DMS114 treated with DMSO at 0.1 percent for 48 hours (cell line): ENCODE data around the gene ADAMTS13.
A peak's percentile ranks its signal among the peaks of the same experiment; 100 is the strongest.

Experiments
- DNase-seq: peaks from one replicate; lab custom pipeline; 2025; ENCODE audit not compliant: unreplicated experiment; lab: John Stamatoyannopoulos, UW

ADAMTS13 gene

DNA sequence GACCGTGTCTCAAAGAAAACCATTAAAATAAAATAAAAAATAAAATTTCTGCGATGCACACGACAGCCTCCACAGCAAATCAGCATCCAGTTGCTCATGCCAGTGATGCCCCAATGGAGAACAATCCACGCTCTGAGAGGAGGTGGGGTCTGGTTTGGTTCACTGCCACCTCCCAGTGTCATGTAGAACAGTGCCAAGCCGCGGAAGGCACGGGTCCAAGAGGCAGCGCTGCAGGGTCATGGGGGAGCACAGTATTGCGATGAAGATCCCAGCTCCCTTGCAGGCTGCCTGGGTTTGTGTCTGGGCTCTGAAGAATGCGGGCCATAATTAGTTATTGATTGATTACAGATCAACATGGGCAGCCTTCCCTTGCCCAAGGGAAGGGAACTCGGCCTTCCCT is 31.5 kb downstream of the ADAMTS13 start:
- DNase-seq: no peak

DNA sequence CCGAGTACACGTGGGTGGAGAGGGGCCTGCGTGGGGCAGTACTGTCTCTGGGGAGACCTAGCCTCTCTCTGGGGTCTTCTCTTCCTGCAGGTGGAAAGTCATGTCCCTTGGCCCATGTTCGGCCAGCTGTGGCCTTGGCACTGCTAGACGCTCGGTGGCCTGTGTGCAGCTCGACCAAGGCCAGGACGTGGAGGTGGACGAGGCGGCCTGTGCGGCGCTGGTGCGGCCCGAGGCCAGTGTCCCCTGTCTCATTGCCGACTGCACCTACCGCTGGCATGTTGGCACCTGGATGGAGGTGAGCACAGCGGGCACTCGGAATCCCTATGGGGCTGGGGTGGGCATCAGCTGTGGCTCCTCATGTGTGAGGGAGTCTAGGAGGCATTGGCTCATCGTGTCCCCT is 32.2 kb downstream of the ADAMTS13 start:
- DNase-seq: no peak

DNA sequence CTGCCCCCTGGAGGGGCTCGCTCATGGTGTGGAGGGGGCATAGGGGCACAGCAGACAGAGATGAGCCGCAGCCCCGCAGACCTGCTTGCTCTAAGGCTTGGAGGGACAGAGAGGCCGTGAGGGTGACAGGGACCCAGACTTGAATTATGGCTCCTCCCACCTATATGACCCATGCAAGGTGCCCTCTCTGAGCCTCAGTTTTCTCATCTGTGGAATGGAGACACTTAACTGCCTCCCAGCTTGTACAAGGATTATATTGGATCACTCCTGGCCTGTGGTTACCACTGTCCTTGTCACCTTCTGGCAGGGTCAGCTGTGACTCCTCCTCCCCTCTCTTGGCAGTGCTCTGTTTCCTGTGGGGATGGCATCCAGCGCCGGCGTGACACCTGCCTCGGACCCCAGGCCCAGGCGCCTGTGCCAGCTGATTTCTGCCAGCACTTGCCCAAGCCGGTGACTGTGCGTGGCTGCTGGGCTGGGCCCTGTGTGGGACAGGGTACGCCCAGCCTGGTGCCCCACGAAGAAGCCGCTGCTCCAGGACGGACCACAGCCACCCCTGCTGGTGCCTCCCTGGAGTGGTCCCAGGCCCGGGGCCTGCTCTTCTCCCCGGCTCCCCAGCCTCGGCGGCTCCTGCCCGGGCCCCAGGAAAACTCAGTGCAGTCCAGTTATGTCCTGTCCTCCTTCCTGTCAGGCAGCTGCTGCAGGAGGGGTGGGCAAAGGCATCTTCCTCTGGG is 32.9 kb downstream of the ADAMTS13 start:
- DNase-seq: no peak

DNA sequence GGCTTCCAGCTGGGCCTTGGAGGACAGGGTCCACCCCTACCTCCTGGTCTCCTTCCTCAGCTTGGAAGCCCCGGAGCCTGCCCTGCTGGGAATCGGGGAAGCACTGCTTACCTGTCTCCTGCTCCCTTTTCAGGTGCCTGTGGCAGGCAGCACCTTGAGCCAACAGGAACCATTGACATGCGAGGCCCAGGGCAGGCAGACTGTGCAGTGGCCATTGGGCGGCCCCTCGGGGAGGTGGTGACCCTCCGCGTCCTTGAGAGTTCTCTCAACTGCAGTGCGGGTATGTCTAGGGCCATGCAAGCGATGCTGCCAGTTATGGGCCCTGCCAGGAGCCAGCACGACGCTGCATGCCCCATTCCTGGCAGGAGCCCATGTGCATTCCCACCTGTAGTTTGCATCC is 33.8 kb downstream of the ADAMTS13 start:
- no peak for DNase-seq

DNA sequence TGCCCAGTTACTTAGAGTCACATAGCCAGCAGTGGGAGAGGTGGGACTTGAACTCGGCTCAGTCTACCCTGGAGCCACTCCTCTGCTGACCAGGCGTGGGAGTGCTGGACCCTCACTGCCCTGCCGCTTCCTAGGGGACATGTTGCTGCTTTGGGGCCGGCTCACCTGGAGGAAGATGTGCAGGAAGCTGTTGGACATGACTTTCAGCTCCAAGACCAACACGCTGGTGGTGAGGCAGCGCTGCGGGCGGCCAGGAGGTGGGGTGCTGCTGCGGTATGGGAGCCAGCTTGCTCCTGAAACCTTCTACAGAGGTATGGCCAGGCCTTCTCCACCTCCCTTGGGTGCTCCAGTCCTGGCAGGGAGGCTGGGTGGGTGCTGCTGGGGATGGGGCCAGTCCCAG is 34.2 kb downstream of the ADAMTS13 start:
- no peak for DNase-seq

DNA sequence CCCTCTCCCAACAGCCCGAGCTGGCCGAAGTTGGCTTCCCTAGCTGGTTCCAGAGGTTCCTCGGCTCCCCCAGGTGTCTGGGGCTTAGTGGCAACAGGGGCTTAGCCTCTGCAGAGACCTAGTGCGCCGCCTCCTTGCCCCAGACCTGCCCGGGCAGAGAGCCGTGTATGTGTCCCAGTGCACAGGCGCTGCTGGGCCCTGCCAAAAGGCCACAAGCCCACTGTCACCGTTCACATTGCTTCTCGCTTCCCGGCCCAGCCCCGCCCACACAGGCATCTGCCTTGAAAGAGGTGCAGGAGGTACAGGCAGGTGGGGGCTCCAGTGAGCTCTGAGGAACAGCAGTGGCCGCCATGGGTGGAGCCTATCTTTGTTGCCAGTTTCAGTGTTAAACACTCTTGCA is 35.1 kb downstream of the ADAMTS13 start:
- DNase-seq: no peak

DNA sequence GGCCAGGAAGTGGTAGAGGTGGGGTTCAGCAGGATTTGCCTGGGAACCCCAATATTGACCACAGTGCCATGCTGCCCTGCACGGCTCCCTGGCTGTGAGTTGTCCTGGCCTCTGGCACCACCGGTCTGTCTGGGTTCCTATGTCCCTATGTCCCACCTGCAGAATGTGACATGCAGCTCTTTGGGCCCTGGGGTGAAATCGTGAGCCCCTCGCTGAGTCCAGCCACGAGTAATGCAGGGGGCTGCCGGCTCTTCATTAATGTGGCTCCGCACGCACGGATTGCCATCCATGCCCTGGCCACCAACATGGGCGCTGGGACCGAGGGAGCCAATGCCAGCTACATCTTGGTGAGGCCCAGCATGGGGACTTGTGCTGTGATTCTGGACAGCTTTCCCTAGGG is 35.6 kb downstream of the ADAMTS13 start:
- no peak for DNase-seq

DNA sequence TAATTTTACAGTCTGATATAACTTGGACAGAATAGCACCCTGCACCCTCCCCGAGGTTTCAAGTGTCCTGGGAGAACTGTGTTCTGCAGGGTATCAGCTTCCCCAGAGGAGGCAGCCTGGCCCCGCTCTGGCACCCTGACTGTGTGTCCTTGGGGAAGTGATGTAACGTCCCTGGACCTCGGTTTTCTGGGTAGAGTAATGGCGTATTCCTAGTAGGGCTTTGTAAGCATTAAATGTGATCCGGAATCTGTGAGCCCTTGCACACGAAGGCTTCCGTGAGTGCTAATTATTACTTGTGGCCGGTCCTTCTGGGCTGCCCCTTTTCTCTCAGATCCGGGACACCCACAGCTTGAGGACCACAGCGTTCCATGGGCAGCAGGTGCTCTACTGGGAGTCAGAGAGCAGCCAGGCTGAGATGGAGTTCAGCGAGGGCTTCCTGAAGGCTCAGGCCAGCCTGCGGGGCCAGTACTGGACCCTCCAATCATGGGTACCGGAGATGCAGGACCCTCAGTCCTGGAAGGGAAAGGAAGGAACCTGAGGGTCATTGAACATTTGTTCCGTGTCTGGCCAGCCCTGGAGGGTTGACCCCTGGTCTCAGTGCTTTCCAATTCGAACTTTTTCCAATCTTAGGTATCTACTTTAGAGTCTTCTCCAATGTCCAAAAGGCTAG is 36.6 kb downstream of the ADAMTS13 start:
- DNase-seq: no peak

DNA sequence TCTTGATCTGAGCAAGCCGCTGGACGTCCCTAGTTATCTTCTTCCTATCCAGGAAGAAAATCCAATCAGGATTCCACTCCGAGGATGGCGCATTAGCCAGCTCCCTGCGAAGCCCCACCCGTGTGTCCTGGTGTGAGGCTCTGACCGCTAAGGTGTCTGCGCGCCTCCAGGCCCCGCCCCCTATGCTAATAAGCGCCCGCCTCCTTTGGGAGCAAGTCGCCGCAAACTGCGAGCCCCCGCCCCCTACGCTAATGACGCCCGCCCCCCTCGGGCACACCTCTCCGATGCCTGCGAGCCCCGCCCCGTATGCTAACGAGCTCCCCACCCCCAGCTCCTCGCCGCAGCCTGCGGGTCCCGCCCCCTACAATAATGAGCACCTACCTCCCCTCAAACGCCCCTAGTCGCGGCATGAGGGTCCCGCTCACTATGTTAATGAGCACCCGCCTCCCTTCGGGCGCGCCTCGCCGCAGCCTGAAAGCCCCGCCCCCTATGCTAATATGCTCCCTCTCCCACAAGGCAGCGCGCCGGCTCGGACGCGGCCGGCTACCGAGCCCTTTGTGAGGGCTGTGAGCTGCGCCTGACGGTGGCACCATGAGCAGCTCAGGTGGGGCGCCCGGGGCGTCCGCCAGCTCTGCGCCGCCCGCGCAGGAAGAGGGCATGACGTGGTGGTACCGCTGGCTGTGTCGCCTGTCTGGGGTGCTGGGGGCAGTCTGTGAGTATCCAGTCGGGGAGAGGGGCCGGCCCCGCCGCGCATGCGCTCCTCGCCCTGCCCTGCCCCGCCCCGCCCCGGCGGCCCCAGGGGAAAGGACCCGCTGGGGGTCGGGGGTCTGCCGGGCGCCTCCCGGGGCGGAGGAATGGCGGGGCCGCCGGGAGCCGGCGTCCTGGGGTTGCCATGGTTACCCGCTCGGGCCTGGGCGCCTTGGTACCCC is 37.6 kb downstream of the ADAMTS13 start, which contains the start of gene CACFD1:
Gene CACFD1, plus strand, starts transcription at position 503 of the 929 bp plus-strand sequence. Its CDS starts 89 bp downstream, at position 592.
- peak; percentile 76 for DNase-seq

DNA sequence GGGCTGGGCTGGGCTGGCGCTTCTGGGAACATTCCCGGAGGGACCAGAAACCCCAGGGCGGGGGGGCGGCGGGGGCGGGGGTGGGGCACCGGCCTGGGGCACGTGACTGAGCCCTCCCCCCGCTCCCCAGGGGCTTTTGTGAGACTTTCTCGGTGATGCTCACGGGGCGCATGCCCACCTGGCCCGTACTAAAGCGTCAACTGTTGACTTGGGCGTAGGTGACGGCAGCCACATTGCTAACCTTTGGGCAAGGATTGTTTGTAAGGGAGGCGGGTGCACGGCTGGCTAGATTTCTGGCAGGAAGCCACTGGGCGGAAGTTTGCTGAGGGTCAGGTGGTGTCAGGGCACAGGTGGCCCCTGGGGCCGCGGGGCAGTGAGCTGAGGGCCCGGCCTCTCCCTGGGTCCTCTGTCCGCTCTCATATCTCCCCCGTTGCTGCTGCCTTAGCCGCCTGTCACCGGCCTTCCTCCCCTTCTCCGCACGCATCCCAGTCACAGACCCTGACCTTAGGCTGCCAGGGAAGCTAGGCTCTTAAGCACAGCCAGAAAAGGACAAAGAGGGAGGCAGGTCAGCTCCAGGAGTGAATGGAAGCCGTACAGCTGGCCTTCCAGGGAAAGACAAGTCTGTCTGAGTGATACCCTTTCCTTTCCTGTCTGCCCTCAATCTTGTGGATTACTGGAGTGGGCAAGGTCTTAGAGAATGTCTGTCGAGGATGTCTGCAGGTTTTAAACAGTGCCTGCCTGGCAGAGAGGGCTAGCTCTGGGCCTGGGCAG is 38.4 kb downstream of the ADAMTS13 start:
- DNase-seq: no peak

DNA sequence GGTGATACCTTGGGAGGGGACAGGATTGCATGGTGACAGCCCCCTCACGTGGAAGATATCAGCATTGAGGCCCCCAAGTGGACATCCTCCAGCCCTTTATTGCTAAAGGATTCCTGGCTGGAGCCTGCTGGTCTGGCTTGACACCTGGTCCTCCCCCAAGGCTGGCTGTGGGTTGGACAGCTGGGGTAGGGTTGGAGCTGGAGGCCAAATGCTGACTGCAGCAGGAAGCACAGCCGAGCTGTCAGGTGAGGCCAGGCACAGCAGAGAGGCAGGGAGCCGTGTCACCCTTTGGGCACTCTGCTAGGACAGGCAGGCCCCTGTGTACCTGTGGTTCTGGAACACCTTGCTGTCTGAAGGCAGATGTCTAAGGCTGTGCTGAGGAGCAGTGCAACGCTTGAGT is 39.8 kb downstream of the ADAMTS13 start:
- DNase-seq: no peak

DNA sequence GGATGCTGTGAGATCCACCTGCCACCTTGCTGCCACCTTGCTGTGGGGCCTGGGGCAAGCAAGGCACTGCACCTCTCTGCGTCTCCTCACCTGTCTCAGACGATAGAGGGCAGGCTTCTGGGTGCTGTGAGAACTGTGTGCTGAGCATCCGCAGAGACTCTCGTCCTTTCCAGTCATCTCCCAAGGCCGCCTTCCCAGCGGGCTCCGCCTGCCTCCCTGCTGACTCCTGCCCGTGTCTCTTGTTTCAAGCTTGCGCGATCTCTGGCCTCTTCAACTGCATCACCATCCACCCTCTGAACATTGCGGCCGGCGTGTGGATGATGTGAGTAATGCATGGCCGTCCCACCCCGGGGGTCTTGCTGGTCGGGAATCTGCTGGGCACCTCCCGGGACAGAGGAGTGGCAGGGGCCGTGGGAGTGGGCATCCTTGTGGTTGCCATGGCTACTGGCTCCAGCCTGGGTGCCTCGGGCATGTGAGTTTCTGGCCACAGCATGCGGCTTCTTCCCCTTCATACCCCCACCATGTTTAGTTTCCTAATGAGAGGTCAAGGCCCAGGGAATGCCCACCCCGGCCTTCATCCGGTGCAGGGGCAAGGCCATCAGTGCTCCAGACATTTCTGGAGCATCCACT is 41.2 kb downstream of the ADAMTS13 start:
- no peak for DNase-seq

DNA sequence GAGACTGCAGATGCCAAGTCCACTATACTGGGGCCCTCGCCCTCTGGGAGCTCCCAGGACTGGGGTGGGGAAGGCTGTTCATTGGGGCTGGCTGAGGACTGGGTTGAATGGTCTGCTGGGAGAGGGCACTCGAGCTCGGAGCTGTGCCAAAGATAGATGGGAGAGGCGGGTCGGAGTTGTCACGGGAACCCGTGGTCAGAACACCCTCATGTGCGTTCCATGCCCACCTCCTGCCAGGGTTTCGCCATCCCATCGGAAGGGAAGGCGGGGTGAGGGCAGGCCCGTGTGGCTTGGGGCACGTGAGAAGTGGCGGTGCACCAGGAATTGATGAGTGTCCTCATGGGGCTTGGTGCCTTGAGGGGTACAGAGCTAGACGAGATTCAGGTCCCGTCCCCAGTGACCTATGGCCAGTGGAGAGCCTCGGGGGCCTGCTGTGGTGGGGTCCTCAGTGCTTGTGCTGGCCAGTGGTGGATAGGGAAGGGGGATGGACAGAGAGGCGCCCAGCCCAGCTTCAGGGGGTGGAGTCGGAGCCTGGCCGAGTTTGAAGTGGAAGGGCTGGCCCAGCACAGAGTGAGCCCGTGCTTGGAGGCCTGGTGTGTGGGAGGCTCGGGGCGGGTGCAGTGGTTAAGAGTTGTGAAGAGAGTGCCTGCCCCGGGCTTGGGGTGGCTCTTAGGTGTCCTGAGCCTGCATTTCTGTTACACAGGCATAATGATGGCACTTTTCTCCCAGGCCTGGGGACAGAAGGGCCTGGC is 41.9 kb downstream of the ADAMTS13 start:
- no peak for DNase-seq

DNA sequence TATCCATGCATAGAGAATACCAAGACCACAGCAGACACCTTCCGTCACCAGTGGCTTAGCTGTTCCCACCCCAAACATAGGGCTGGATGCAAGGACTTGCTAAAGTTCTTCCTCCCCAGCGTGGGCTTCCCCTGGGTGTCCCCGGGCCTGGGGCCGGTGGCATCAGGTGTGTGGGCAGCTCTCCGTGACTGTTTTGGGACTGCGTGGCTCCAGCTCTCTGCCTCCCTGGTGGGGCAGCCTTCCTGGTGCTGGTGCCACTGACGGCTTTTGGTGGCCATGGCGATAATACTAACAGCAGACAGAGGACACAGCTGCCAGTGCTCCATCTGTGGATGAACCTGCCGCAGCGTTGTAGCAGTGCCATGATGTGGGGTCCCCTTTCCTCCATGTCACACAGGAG is 42.5 kb downstream of the ADAMTS13 start:
- DNase-seq: no peak

DNA sequence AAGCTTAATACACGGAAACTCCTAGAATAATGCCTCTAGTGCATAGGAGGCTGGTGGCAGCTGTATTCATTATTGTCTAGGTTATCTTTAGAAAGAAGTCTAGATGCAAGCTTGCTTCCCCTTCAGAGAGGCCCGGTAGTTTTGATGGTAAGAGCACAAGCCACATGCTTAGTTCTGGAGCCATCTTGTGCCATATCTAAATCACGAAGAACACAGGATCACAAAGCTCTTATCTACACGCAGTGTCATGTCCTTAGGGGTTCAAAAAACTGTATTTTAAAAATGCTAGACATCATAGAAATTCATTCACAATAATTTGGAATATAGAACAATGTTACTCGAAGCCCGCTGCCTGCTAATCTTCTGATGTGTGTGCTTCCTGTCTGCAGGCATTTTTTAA is 43.8 kb downstream of the ADAMTS13 start:
- DNase-seq: no peak

DNA sequence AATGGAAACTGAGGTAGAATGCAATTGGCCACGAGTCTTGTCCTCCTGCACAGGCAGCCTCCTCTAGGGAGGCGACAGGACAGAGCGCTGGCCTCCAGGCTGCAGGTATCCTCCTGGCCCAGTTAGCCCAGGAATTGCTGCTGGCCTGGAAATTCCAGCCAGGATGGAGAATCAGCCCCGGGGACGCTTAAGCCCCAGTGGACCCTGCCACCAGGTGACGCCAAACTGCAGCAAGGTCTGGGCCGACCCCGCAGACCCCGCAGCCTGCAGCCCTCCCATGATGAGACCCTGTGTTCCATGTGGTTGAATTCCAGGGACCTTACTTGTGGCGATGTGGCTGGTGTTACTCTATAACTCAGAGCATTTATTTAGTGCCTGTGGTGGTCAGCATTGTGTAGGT is 44.9 kb downstream of the ADAMTS13 start:
- DNase-seq: no peak

DNA sequence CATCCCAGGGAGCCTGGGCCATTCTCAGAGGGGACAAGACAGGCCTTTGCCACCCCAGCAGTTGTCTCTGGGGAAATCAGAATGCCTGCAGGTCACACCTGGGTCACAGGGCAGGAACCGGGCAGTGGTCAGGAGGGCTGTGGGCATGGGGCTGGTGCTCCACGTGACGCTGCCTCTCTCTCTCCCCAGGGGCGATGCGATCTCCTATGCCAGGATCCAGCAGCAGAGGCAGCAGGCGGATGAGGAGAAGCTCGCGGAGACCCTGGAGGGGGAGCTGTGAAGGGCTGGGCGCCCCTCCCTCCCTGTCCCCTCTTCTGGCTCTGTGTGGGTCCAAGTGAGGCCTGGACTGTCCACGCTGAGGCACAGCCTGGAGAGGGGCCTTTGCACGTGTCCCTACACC is 46.2 kb downstream of the ADAMTS13 start:
- no peak for DNase-seq

DNA sequence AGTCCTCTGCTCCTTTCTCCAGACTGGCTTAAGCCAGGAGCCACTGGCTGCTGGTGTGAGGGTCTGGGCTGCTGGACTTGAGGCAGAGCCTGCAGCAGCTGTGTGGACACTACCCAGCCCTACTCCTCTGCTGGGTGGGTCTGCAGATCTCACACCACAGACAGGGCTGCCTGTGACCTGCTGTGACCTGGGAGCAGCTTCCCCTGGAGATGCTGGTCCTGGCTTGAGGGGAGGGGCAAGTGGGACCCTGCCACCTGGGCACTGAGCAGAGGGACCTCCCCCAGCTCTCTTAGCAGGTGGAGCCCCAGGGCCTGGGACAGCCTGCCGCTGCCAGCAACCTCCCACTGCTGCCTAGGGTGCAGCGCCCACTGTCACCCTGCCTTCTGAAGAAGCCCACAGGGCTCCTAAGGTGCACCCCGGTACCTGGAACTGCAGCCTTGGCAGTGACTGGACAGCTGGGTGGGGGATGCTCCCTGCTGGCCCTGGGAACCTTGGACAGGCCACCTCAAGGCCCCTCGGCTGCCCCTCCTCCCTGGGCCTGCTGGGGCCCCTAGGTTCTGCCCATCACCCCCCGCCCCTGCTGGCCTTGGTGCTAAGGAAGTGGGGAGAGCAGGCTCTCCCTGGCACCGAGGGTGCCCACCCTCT is 46.7 kb downstream of the ADAMTS13 start:
- DNase-seq: no peak

DNA sequence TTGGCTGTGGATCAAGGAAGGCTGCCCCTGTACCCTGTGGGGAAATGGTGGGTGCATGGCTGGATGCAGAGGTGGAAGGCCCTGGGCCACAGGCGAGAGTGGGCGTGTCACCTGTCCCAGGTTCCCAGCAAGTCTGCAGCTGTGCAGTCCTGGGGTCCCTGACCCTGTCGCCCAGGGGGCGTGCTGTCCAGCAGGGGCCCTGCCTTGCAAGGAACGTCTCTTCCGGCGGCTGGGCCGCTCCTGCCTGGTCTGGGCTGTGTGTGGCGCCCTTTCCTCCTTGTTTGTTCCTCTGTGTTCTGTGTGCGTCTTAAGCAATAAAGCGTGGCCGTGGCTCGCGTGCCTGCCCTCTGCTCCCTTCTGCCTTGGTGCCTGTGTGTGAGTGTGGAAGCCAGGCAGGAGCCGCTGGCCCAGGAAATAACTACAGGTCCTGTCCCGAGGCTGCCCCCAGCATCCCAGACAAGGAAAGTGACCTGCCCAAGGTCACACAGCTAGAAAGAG is 48.3 kb downstream of the ADAMTS13 start:
- DNase-seq: no peak
